HL-60 (cell line): ENCODE measurements around the gene HLA-DOB.
"Not testable (repeated sequence)": the region's sequence is repeated elsewhere in the genome, so short reads cannot be mapped to it uniquely, and the experiment has no call there.

ENCODE experiments used
- DNase-seq, 2 experiments: peaks; one replicate each; pipeline ENCODE4 v3.0.0-alpha.2; 2010 to 2020; ENCODE audit warnings: low read depth in 1 of 2, low spot score in 1 of 2
- H3K27ac ChIP-seq: fragments of 250-450 bp; sonication (Bioruptor Pico); replicated peaks from 2 replicates; pipeline ENCODE4 v1.5.1; 2020; ENCODE audit warnings: mild to moderate bottlenecking, moderate library complexity
- H3K27me3 ChIP-seq: fragments of 250-450 bp; sonication (Bioruptor Pico); 2 replicates; pipeline ENCODE4 v1.5.1; 2021; ENCODE audit warnings: mild to moderate bottlenecking, moderate library complexity; ENCODE audit not compliant: insufficient read depth, poor library complexity, severe bottlenecking
- H3K4me3 ChIP-seq: replicated peaks from 2 replicates; pipeline ENCODE4 v1.5.1; 2011; ENCODE audit warnings: mild to moderate bottlenecking, control low read depth, low read length; ENCODE audit not compliant: insufficient read depth
- CTCF ChIP-seq: IDR thresholded peaks from one replicate; pipeline ENCODE4 v1.5.1; 2011; ENCODE audit warnings: low read length, control low read depth, inconsistent platforms; ENCODE audit not compliant: insufficient read depth
- GABPA ChIP-seq: IDR thresholded peaks from 2 replicates; pipeline ENCODE4 v1.6.1; 2012; ENCODE audit warnings: low read depth
- POLR2AphosphoS5 ChIP-seq: IDR thresholded peaks from 2 replicates; pipeline ENCODE4 v1.6.1; 2012; ENCODE audit warnings: low read depth
- SPI1 ChIP-seq: IDR thresholded peaks from 2 replicates; pipeline ENCODE4 v1.6.1; 2012; ENCODE audit warnings: low read depth, mild to moderate bottlenecking, borderline replicate concordance
- TF ChIP-seq, protein P1 (sequence below): IDR thresholded peaks from 2 replicates; pipeline ENCODE4 v1.6.1; 2012; ENCODE audit warnings: low read depth; ENCODE audit not compliant: insufficient replicate concordance

The HLA-DOB gene

DNA sequence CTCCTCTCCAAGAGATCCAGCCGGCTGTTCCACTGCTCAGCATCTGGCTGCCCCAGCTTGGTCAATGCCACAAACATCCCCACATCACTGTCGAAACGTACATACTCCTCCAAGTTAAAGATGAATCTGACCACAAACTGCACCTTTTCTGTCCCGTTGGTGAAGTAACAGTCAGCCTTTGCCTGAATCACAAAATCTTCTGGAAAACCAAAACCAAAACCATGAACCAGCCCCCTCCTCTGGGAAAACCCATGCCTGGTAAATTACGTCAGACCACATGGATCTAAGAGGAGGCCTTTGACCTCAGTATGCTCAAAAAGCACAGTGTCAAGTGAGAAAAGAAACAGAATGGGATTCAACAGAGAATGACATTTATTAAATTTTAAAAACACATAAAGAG, 1.7 kb downstream of the HLA-DOB start:
- Histone ChIP-seq H3K4me3 (no peak overlapping the region), H3K27ac (no peak overlapping the region), H3K27me3 (no peaks in the 10 kb centered on the region)
- TF ChIP-seq, protein P1, sequence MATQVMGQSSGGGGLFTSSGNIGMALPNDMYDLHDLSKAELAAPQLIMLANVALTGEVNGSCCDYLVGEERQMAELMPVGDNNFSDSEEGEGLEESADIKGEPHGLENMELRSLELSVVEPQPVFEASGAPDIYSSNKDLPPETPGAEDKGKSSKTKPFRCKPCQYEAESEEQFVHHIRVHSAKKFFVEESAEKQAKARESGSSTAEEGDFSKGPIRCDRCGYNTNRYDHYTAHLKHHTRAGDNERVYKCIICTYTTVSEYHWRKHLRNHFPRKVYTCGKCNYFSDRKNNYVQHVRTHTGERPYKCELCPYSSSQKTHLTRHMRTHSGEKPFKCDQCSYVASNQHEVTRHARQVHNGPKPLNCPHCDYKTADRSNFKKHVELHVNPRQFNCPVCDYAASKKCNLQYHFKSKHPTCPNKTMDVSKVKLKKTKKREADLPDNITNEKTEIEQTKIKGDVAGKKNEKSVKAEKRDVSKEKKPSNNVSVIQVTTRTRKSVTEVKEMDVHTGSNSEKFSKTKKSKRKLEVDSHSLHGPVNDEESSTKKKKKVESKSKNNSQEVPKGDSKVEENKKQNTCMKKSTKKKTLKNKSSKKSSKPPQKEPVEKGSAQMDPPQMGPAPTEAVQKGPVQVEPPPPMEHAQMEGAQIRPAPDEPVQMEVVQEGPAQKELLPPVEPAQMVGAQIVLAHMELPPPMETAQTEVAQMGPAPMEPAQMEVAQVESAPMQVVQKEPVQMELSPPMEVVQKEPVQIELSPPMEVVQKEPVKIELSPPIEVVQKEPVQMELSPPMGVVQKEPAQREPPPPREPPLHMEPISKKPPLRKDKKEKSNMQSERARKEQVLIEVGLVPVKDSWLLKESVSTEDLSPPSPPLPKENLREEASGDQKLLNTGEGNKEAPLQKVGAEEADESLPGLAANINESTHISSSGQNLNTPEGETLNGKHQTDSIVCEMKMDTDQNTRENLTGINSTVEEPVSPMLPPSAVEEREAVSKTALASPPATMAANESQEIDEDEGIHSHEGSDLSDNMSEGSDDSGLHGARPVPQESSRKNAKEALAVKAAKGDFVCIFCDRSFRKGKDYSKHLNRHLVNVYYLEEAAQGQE = no peak
- TF ChIP-seq SPI1 (no peak), GABPA (no peak), POLR2AphosphoS5 (no peak), CTCF (no peak)
- DNase-seq = no peak

DNA sequence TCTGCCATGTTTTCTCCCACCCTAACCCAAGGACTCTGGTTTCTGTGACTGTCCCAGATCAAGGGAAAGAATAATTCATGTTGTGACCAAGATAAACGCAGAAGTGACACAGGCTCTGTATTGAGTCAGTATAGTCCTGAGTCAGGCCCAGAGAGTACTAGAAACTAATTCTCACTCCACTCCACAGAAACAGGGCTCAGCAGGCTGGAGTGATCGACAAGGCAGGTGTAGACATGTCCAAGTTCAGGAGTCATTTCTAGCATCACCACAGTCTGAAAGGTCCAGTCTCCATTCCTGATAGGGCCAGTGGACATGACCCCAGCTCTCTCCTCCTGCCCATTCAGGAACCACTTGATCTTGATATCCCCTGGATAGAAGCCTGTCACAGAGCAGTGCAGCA, 2.7 kb downstream of the HLA-DOB start:
- TF ChIP-seq CTCF = no peak
- no peak for DNase-seq
- no peaks in the 10 kb centered on the region for H3K27me3 ChIP-seq
- H3K27ac ChIP-seq = no peak overlapping the region
- H3K4me3 ChIP-seq = no peak overlapping the region

DNA sequence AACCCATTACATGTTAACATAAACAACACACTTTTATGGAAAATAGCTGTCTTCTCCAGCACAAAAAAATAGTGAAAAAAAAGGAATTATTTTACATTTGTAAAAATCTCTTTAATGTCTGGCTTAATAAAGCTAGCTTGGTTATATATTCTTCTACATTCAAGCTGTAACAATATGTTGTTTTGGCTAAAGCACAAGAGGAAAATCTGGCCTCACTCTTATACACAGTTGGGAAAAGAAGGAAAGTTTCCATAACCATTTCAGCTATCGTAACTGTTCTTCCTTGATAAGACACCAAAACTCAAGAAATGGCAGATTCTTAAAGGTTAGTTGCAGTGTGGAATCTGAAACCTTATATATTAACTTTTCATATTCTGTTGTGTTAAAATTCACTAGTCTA, 7.6 kb downstream of the HLA-DOB start:
- no peak overlapping the region for H3K27ac ChIP-seq
- no peak for DNase-seq
- H3K4me3 ChIP-seq = no peak overlapping the region
- TF ChIP-seq CTCF (no peak), POLR2AphosphoS5 (no peak), SPI1 (no peak), GABPA (no peak)
- TF ChIP-seq, protein P1 = no peak
- no peaks in the 10 kb centered on the region for H3K27me3 ChIP-seq

GRCh38 chr6:32807020-32807580, 9.7 kb downstream of the HLA-DOB start:
- Histone ChIP-seq H3K27ac (no peak overlapping the region), H3K4me3 (no peak overlapping the region), H3K27me3 (peaks cover 5% of the 10 kb centered on the region)
- TF ChIP-seq GABPA = no peak
- TF ChIP-seq POLR2AphosphoS5 = no peak
- TF ChIP-seq CTCF = no peak
- TF ChIP-seq SPI1 = no peak
- TF ChIP-seq, protein P1 = no peak
- no peak for DNase-seq

- not testable (repeated sequence) for H3K4me3 ChIP-seq, H3K27ac ChIP-seq, DNase-seq
- peaks cover 14% of the 10 kb centered on the region for H3K27me3 ChIP-seq
Observed at GRCh38 chr6:32805404-32805803, 11.4 kb downstream of the HLA-DOB start.
